Panc1 (cell line): ENCODE results near the gene OBP2A. TPM values are rescaled to one million over a fixed set of nuclear protein-coding genes. Genes with fewer than 3 reads are reported as not detected.

Source experiments
- ATAC-seq: fragments of 200-7000 bp; cut with Tn5 transposase; 2 replicates; pipeline ENCODE4 v1.9.1; 2020; ENCODE audit warnings: mild to moderate bottlenecking, moderate library complexity
- BruUV-seq: library from RNA; stranded (reverse); fragments of 400-500 nt; replicated peaks from 2 replicates; lab custom pipeline; 2021; lab: Mats Ljungman, UMichigan
- CTCF ChIA-PET: fragments of 300-600 bp; sonication (Branson Sonifier 250); formaldehyde crosslinking; loops from one replicate; lab custom pipeline; 2022; ENCODE audit warnings: antibody characterized with exemption; lab: Charles Lee
- POLR2A ChIA-PET: fragments of 300-600 bp; sonication (Branson Sonifier 250); formaldehyde crosslinking; loops from one replicate; lab custom pipeline; 2022; ENCODE audit warnings: antibody characterized with exemption; lab: Charles Lee
- DNase-seq: peaks from one replicate; pipeline ENCODE4 v3.0.0-alpha.2; 2010; ENCODE audit warnings: low read depth, low spot score
- H3K27ac ChIP-seq: 2 replicates; pipeline ENCODE4 v1.5.1; 2011; ENCODE audit warnings: mild to moderate bottlenecking, low read length, inconsistent platforms
- H3K27me3 ChIP-seq: fragments of 200-500 bp; sonication (Bioruptor generic); 2 replicates; pipeline ENCODE4 v1.6.0; 2014; ENCODE audit warnings: low read length, inconsistent platforms; ENCODE audit not compliant: control insufficient read depth, insufficient read depth
- H3K36me3 ChIP-seq: fragments of 200-500 bp; sonication (Bioruptor generic); 2 replicates; pipeline ENCODE4 v1.5.1; 2014; ENCODE audit warnings: inconsistent platforms, mild to moderate bottlenecking, low read length, moderate library complexity; ENCODE audit not compliant: control insufficient read depth, insufficient read depth
- H3K4me1 ChIP-seq: 2 replicates; pipeline ENCODE4 v1.5.1; 2011; ENCODE audit warnings: inconsistent platforms, mild to moderate bottlenecking, low read length, moderate library complexity; ENCODE audit not compliant: control insufficient read depth, insufficient read depth
- H3K4me3 ChIP-seq, 2 experiments: 2 replicates each; pipeline ENCODE4 v1.5.1; 2011 to 2012; ENCODE audit warnings: low read depth in 2 of 2, low read length in 2 of 2, mild to moderate bottlenecking in 2 of 2, inconsistent platforms in 1 of 2, moderate library complexity in 1 of 2
- H3K9me3 ChIP-seq: fragments of 200-500 bp; sonication (Bioruptor generic); 2 replicates; pipeline ENCODE4 v1.5.1; 2014; ENCODE audit warnings: low read depth, mild to moderate bottlenecking, inconsistent platforms, low read length, moderate library complexity; ENCODE audit not compliant: control insufficient read depth, insufficient read depth
- POLR2AphosphoS5 ChIP-seq: IDR thresholded peaks from 2 replicates; pipeline ENCODE4 v1.6.1; 2012; ENCODE audit warnings: mild to moderate bottlenecking, low read depth, low read length, moderate library complexity
- SIN3A ChIP-seq: IDR thresholded peaks from 2 replicates; pipeline ENCODE4 v1.6.1; 2012; ENCODE audit warnings: low read depth, mild to moderate bottlenecking, low read length, moderate library complexity, borderline replicate concordance; ENCODE audit not compliant: insufficient read depth
- TCF7L2 ChIP-seq: IDR thresholded peaks from 2 replicates; pipeline ENCODE4 v1.6.1; 2011; ENCODE audit warnings: mild to moderate bottlenecking, low read depth, low read length, inconsistent platforms
- in situ Hi-C: cut with HindIII; loops from 2 replicates; pipeline ENCODE4 v1.10.0; 2016; ENCODE audit warnings: low sequenced_read_pairs, low pct_unique_long_range_greater_than_20kb
- intact Hi-C: fragments of 100-400 bp; cut with micrococcal nuclease; formaldehyde crosslinking; loops from one replicate; pipeline ENCODE4 v1.10.0; 2022; ENCODE audit not compliant: unreplicated experiment
- total RNA-seq: library from RNA; stranded (reverse); gene quantifications from one replicate; pipeline ENCODE4 v1.2.1, GENCODE V29; 2021; ENCODE audit not compliant: unreplicated experiment
- TF ChIP-seq, protein P1 (sequence below): fragments of 450-650 bp; IDR thresholded peaks from 2 replicates; pipeline ENCODE4 v1.5.1; 2017; ENCODE audit warnings: mild to moderate bottlenecking
- TF ChIP-seq, protein P2 (sequence below), 2 experiments: IDR thresholded peaks; 2 replicates each; pipeline ENCODE4 v1.6.1; 2011 to 2012; ENCODE audit warnings: low read depth in 2 of 2, control low read depth in 1 of 2, low read length in 1 of 2, mild to moderate bottlenecking in 1 of 2, moderate library complexity in 1 of 2; ENCODE audit not compliant: insufficient read depth in 1 of 2

Gene OBP2A
- total RNA-seq, 1 experiment from 2014 or later: not detected

DNA sequence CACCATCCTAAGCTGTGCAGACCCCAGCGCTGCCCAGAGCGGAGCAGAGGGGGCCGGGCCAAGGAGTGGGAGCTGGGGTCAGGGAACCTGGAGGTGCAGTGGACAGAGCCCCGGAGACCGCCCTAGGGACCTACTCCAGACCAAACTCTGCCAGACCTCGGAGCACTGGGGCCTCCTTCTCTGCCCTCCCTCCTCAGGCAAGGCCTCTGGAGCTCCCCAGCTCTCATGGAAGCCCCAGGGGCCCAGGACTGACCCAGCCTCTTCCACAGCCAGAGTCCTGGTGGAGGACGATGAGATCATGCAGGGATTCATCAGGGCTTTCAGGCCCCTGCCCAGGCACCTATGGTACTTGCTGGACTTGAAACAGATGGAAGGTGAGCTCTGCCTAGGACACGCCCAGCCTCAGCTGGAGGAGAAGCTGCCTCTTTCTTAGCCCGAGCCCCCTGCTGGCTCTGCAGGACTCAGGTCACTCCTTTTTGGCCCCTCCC is 19.3 kb downstream of the OBP2A start:
- no peak for DNase-seq
- POLR2A ChIA-PET: no interaction called here
- no peak for ATAC-seq
- TF ChIP-seq TCF7L2: no peak
- TF ChIP-seq POLR2AphosphoS5: no peak
- TF ChIP-seq, protein P1, sequence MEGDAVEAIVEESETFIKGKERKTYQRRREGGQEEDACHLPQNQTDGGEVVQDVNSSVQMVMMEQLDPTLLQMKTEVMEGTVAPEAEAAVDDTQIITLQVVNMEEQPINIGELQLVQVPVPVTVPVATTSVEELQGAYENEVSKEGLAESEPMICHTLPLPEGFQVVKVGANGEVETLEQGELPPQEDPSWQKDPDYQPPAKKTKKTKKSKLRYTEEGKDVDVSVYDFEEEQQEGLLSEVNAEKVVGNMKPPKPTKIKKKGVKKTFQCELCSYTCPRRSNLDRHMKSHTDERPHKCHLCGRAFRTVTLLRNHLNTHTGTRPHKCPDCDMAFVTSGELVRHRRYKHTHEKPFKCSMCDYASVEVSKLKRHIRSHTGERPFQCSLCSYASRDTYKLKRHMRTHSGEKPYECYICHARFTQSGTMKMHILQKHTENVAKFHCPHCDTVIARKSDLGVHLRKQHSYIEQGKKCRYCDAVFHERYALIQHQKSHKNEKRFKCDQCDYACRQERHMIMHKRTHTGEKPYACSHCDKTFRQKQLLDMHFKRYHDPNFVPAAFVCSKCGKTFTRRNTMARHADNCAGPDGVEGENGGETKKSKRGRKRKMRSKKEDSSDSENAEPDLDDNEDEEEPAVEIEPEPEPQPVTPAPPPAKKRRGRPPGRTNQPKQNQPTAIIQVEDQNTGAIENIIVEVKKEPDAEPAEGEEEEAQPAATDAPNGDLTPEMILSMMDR: no peak
- TF ChIP-seq, protein P2, sequence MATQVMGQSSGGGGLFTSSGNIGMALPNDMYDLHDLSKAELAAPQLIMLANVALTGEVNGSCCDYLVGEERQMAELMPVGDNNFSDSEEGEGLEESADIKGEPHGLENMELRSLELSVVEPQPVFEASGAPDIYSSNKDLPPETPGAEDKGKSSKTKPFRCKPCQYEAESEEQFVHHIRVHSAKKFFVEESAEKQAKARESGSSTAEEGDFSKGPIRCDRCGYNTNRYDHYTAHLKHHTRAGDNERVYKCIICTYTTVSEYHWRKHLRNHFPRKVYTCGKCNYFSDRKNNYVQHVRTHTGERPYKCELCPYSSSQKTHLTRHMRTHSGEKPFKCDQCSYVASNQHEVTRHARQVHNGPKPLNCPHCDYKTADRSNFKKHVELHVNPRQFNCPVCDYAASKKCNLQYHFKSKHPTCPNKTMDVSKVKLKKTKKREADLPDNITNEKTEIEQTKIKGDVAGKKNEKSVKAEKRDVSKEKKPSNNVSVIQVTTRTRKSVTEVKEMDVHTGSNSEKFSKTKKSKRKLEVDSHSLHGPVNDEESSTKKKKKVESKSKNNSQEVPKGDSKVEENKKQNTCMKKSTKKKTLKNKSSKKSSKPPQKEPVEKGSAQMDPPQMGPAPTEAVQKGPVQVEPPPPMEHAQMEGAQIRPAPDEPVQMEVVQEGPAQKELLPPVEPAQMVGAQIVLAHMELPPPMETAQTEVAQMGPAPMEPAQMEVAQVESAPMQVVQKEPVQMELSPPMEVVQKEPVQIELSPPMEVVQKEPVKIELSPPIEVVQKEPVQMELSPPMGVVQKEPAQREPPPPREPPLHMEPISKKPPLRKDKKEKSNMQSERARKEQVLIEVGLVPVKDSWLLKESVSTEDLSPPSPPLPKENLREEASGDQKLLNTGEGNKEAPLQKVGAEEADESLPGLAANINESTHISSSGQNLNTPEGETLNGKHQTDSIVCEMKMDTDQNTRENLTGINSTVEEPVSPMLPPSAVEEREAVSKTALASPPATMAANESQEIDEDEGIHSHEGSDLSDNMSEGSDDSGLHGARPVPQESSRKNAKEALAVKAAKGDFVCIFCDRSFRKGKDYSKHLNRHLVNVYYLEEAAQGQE (IDR thresholded peaks at IDR 0.05; ENCODE audit: insufficient read depth in 1 of 2, low read depth in 2 of 2, low read length in 1 of 2): no peak
- TF ChIP-seq SIN3A: no peak
- no peaks in the 10 kb centered on the region for H3K4me1 ChIP-seq
- H3K9me3 ChIP-seq: no peaks in the 10 kb centered on the region
- in situ Hi-C loops: no loop called here
- intact Hi-C loops: no loop called here
- no peak overlapping the region for H3K27ac ChIP-seq
- BruUV-seq: no TSS peak
- H3K27me3 ChIP-seq: 0 out of 2 replicates have a peak, but pooled peaks cover 2% of the 10 kb centered on the region
- no peaks in the 10 kb centered on the region for H3K36me3 ChIP-seq
- H3K4me3 ChIP-seq: no peak overlapping the region
- CTCF ChIA-PET: no interaction called here

GRCh38 chr9:135565636-135566035 is 19.7 kb downstream of the OBP2A start:
- BruUV-seq: no TSS peak
- POLR2A ChIA-PET: no interaction called here
- 0 out of 2 replicates have a peak, but pooled peaks cover 2% of the 10 kb centered on the region for H3K27me3 ChIP-seq

GRCh38 chr9:135566552-135566951 is 20.6 kb downstream of the OBP2A start:
- DNase-seq (no peak), ATAC-seq (no peak)
- no TSS peak for BruUV-seq
- ChIA-PET CTCF (no interaction called here), POLR2A (no interaction called here)
- 0 out of 2 replicates have a peak, but pooled peaks cover 2% of the 10 kb centered on the region for H3K27me3 ChIP-seq
- intact Hi-C loops (no loop called here), in situ Hi-C loops (no loop called here)
- no peaks in the 10 kb centered on the region for H3K9me3 ChIP-seq
- no peaks in the 10 kb centered on the region for H3K36me3 ChIP-seq
- no peak overlapping the region for H3K4me3 ChIP-seq
- TF ChIP-seq TCF7L2 (no peak), SIN3A (no peak), POLR2AphosphoS5 (no peak)
- TF ChIP-seq, protein P1: no peak
- TF ChIP-seq, protein P2 (IDR thresholded peaks at IDR 0.05; ENCODE audit: insufficient read depth in 1 of 2, low read depth in 2 of 2, low read length in 1 of 2): no peak
- H3K4me1 ChIP-seq: no peaks in the 10 kb centered on the region
- H3K27ac ChIP-seq: no peak overlapping the region

More at GRCh38 chr9:135565636-135566035, 19.7 kb downstream of the OBP2A start:
- H3K9me3 ChIP-seq: no peaks in the 10 kb centered on the region
- no peaks in the 10 kb centered on the region for H3K4me1 ChIP-seq
- H3K4me3 ChIP-seq: no peak overlapping the region
- H3K36me3 ChIP-seq: no peaks in the 10 kb centered on the region
- ATAC-seq (no peak), DNase-seq (no peak)
- CTCF ChIA-PET: interaction anchor here (0.7 kb wide), 1 partner anchor 39 kb away, joined by 3 read pairs; no protein-coding TSS in a partner anchor
- intact Hi-C loops: no loop called here
- H3K27ac ChIP-seq: no peak overlapping the region
- no peak for TF ChIP-seq POLR2AphosphoS5
- in situ Hi-C loops: no loop called here
